ENCODE data around the gene B2M. TPM values are rescaled to one million over a fixed set of nuclear protein-coding genes. Genes with fewer than 3 reads are reported as not detected.

B2M gene
- total and polyA plus RNA-seq, 12 donors, result 1,063 to 6,421 (median 3,049) TPM

GRCh38 chr15:44720460-44721176, 9.3 kb downstream of the B2M start:
- intact Hi-C loops (cut with DNase I), result no loop called here
- Histone ChIP-seq H3K27ac (peak overlapping the region in 1 of 5 donors; percentile 20), H3K4me3 (no peak overlapping the region), H3K36me3 (replicated peaks in 1 of 2) (peaks cover 0 to 39% of the 10 kb centered on the region in 2 donors), H3K4me1 (replicated peaks in 1 of 2) (peaks cover 0 to 15% of the 10 kb centered on the region in 2 donors), H3K27me3 (no peaks in the 10 kb centered on the region), H3K9me3 (replicated peaks in 1 of 3) (no peaks in the 10 kb centered on the region)
- WGBS, 4 donors, result 87 to 94% (median 89%) methylated on average over 4 of the region's 4 CpGs
- TF ChIP-seq POLR2A (IDR thresholded peaks at IDR 0.05) (peak in 1 of 2 donors; percentile 22), CTCF (IDR thresholded peaks at IDR 0.05) (no peak)
- no peak for DNase-seq

GRCh38 chr15:44722011-44722410, 10.7 kb downstream of the B2M start:
- TF ChIP-seq CTCF (IDR thresholded peaks at IDR 0.05) (no peak), POLR2A (IDR thresholded peaks at IDR 0.05) (no peak)
- intact Hi-C loops (cut with DNase I), result no loop called here
- 74 to 84% (median 78%) methylated on average over 2 of the region's 2 CpGs for WGBS, 4 donors
- Histone ChIP-seq H3K36me3 (replicated peaks in 1 of 2) (peaks cover 0 to 25% of the 10 kb centered on the region in 2 donors), H3K27me3 (no peaks in the 10 kb centered on the region), H3K4me1 (replicated peaks in 1 of 2) (peaks cover 0 to 9% of the 10 kb centered on the region in 2 donors), H3K9me3 (replicated peaks in 1 of 3) (no peaks in the 10 kb centered on the region), H3K4me3 (no peak overlapping the region), H3K27ac (no peak overlapping the region)
- DNase-seq, result no peak

- TF ChIP-seq CTCF (IDR thresholded peaks at IDR 0.05) (no peak), POLR2A (IDR thresholded peaks at IDR 0.05) (no peak)
- peaks cover 9 to 34% of the 10 kb centered on the region in 2 donors for H3K4me1 ChIP-seq (replicated peaks in 1 of 2)
- 67 to 71% (median 67%) methylated on average over 7 of the region's 7 CpGs for WGBS, 4 donors
- no peak for DNase-seq
- peak overlapping the region in 4 of 5 donors; percentile 20 to 99 (median 94) for H3K27ac ChIP-seq
- intact Hi-C loops (cut with DNase I), result no loop called here
- H3K36me3 ChIP-seq (replicated peaks in 1 of 2), result no peaks in the 10 kb centered on the region
- H3K27me3 ChIP-seq, result no peaks in the 10 kb centered on the region
- H3K4me3 ChIP-seq, result no peak overlapping the region
- H3K9me3 ChIP-seq (replicated peaks in 1 of 3), result no peaks in the 10 kb centered on the region
Measured at GRCh38 chr15:44726136-44726535, 14.8 kb downstream of the B2M start.

- peak in 6 of 7 donors; percentile 50 to 75 (median 62) for DNase-seq
- peak overlapping the region; percentile 70 to 99 (median 95) for H3K27ac ChIP-seq
Measured at GRCh38 chr15:44726568-44727484, 15.5 kb downstream of the B2M start.

More at GRCh38 chr15:44726568-44727484, 15.5 kb downstream of the B2M start:
- 29 to 50% (median 37%) methylated on average over 5 of the region's 5 CpGs for WGBS, 4 donors
- peaks cover 0 to 5% of the 10 kb centered on the region in 2 donors for H3K36me3 ChIP-seq (replicated peaks in 1 of 2)
- no peaks in the 10 kb centered on the region for H3K27me3 ChIP-seq
- H3K4me3 ChIP-seq, result no peak overlapping the region
- peak; percentile 10 to 43 for TF ChIP-seq POLR2A (IDR thresholded peaks at IDR 0.05)
- TF ChIP-seq CTCF (IDR thresholded peaks at IDR 0.05), result peak in 1 of 6 experiments; percentile 5
- peaks cover 9 to 34% of the 10 kb centered on the region in 2 donors for H3K4me1 ChIP-seq (replicated peaks in 1 of 2)
- no peaks in the 10 kb centered on the region for H3K9me3 ChIP-seq (replicated peaks in 1 of 3)
- intact Hi-C loops (cut with DNase I), result no loop called here

All from adrenal gland (tissue), 12 donors.